ENCODE data around the gene TOPAZ1.
A peak's percentile ranks its signal among the peaks of the same experiment; 100 is the strongest.

TOPAZ1 gene

DNA sequence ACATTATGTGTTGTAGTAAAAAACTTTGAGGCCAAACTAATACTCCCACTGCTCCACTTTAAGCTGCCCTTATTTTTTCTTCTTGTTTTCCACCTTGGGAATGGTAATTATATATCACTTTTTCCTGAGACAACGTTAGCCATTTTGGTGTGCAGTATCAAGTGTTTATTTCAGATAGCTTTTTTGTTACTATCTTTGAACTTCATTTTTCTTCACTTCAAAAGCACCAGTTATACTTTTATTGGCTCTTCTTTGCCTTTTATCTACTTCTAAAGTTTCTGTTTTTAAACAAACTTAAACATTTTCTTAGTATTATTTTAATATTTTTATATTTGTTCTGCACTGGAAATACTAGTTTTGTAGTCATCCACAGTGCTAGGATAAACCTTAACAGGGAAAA, 6.5 kb downstream of the TOPAZ1 start:
- DNase-seq, result no peak

GRCh38 chr3:44252332-44252959, 10.8 kb downstream of the TOPAZ1 start:
- no peak for DNase-seq

DNA sequence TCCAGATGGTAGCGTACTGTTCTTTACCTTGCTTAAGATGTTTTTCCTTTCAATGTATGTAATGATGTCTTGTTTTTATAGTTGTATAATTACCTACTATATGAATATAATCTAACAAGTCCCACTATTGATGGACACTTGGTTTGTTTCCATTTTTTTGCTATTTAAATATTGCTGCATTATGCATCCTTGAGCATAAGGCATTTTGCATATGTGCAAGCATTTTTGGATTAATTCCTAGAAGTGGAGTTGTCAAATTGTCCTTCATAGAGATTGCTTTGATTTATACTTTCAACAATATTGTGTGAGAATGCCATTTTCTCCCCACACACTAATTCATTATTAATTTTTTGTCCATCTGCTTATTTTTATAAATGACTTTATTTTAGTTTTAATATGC, 17.7 kb downstream of the TOPAZ1 start:
- no peak for DNase-seq

GRCh38 chr3:44264146-44264545, 22.5 kb downstream of the TOPAZ1 start:
- DNase-seq, result no peak

GRCh38 chr3:44265815-44266214, 24.1 kb downstream of the TOPAZ1 start:
- DNase-seq, result no peak

GRCh38 chr3:44272191-44272590, 30.5 kb downstream of the TOPAZ1 start:
- no peak for DNase-seq

- DNase-seq, result no peak
These were observed 36.2 kb downstream of the TOPAZ1 start for GRCh38 chr3:44277925-44278324.

DNA sequence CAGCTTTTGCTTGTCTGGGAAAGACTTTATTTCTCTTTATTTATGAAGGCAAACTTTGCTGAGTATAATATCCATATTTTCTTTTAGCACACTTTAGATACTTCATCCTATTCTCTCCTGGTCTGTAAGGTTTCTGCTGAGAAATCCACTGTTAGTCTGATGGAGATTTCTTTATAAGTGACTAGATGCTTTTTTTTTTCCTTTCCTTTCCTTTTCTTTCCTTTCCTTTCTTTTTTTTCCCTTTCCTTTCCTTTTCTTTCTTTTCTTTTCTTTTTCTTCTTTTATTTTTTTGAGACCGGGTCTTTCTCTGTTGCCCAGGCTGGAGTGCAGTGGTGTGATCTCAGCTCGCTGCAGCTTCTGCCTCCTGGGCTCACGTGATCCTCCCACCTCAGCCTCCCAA, 38.4 kb downstream of the TOPAZ1 start:
- no peak for DNase-seq

- DNase-seq, result no peak
These were observed 38.9 kb downstream of the TOPAZ1 start for GRCh38 chr3:44280631-44281030.

DNA sequence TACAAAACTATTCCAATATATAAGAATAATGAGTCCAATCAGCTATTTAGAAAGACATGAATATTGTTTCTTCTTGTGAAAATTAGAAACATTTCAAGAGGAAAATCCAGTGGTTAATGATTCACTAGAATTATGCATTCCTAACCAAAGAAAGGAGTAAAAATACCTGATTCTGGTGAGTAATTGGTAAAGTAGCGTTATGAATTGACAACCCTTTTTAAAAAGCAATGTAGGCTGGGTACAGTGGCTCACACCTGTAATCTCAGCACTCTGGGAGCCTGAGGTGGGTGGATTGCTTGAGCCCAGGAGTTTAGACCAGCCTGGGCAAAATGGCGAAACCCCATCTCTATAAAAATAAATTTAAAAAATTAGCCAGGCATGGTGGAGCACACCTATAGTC, 43.3 kb downstream of the TOPAZ1 start:
- no peak for DNase-seq

GRCh38 chr3:44289882-44290462, 48.3 kb downstream of the TOPAZ1 start:
- DNase-seq, result no peak

- DNase-seq, result no peak
These were observed 50.6 kb downstream of the TOPAZ1 start for GRCh38 chr3:44292276-44292675.

DNA sequence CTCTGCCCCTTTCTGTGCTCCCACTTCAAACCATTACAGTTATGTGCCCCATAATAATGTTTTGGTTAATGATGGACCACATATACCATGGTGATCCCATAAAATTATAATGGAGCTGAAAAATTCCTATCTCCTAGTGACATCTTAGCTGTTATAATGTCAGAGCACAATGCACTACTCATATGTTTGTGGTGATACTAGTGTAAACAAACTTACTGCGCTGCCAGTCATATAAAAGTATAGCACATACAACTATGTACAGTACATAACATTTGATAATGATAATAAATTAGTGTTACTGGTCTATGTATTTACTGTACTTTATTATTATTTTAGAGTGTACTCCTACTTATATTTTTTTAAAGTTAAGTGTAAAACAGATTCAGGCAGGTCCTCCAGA, 51.3 kb downstream of the TOPAZ1 start:
- no peak for DNase-seq

DNA sequence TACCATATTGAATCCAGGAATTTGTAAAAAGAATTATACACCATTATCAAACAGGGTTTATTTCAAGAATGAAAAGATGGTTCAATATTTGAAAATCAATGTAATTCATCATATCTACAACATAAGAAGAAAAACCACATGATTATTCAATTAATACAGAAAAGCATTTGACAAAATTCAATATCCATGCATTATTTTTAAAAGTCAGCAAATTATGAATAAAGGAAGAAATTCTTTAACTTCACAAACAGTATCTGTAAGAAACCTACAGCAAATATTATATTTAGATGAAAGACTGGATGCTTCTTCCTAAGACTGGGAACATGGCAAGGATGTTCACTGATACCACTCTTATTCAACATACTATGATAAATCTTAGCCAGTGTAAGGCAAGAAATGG, 55.6 kb downstream of the TOPAZ1 start:
- no peak for DNase-seq

DNA sequence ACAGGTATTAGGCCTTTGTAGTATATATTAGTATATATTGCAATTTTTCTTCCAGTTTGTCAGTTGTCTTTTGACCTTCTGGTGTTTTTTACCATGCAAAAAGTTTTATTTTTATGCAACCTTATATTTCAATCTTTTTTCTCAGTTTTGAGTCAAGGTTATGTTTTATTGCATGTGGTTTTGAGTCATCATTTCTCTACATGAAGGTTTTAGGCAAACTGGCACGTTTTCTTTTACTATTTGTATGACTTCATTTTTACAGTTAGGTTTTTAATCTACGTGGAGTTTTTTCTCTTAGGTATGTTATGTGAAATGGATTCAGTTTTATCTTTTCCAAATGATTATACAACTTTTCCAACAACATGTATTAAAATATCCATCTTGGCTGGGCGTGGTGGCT, 60.1 kb downstream of the TOPAZ1 start:
- no peak for DNase-seq

DNA sequence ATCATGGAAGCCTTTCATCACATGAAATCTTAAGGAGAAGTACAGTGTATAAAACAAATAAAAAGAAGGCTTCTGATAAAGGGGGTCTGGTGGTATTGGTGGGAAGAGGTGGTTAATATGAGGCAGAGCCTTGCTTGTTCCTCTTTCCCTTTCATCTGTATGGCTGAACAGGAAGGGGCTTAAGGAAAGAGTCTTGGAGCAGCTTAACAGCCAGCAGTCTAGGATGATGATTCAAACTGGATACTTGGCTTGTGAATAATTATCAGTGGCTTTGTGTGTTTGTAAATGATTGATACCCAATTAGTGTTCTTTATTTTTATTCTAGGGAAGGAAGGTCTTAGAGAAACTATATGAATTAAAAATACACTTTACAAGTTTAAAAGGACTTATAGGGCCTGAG, 67.8 kb downstream of the TOPAZ1 start:
- no peak for DNase-seq

GRCh38 chr3:44318891-44319311, 77.2 kb downstream of the TOPAZ1 start:
- DNase-seq, result no peak

- no peak for DNase-seq
These were observed 79.6 kb downstream of the TOPAZ1 start for GRCh38 chr3:44321335-44321734.

DNA sequence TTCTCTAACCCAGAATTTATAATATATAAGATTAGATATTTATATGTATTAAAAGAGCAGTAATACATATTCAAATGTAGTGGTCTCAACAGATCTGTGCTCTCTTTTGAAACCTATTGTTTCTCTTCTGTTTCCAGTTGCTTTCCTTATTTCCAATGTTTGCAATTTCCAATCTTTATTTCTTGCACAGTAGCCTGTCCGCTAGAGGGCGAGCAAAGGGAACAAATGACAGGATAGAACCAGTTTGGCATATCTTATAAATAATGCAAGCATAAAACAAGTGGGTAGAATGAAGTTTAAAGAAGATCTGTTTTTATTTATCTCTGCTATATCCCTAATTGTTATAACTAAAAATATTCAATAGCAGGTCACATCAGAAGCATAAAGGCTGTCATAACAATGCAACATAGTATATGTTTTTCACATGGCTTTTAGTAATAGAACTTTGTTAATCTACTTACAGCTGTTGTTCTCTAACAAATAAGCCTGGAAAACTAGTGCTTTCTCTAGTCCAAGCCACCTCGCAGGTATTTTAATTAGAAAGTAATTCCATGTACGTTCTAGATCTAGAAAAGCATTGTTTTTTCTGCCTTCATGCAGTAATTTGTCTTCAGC, 81.8 kb downstream of the TOPAZ1 start:
- peak; percentile 40 for DNase-seq

GRCh38 chr3:44324584-44324983, 82.9 kb downstream of the TOPAZ1 start:
- no peak for DNase-seq

DNA sequence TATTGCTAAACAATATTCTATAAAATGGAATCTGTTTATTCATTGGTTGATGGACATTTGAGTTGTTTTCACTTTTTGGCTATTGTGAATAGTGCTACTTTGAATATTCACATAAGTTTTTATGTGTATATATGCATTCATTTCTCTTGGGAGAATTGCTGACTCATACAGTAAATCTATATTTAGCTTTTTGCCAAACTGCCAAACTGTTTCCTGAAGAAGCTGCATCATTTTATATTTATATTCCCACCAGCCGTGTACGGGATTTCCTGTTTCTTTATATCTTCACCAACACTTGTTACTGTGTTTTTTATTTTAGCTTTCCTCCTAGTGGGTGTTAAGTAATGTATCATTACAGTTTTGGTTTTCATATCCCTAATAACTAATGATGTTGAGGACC, 84.3 kb downstream of the TOPAZ1 start:
- no peak for DNase-seq

DNA sequence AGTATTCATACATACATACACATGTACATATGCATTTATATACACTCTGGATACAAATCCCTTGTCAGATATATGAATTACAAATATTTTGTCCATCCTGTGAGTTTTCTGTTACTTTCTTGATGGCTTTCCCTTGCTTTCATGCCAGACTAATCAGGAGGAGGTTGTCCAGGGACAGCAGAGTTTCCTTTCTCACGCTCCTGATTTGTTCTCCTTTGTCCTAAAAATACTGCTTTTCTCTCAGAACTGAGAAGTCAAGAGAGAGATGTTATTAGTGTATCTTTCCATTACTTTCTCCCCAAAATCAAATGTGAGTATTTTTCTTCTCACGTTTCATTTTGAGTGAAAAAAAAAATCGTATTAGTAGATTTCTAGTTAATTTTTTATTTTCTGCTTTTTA, 84.8 kb downstream of the TOPAZ1 start:
- no peak for DNase-seq

DNA sequence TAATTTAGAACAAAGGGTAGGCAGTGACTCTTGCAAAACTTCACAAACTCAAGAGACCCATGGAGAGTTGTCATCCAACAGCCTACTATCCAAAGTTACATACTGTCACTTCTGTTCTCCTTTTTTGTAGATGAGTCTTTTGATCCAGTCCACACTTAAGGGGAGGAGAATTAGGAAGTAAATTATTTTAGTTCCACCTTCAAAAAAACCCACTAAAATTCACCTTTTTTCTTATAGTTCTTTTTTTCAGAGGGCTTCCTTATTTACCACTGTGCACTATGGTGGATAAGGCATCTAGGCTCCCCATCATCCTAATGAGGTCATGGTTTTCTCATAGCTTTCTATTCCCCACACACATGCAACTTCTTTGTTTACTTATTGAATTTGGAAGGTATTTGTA, 88.3 kb downstream of the TOPAZ1 start:
- no peak for DNase-seq

DNA sequence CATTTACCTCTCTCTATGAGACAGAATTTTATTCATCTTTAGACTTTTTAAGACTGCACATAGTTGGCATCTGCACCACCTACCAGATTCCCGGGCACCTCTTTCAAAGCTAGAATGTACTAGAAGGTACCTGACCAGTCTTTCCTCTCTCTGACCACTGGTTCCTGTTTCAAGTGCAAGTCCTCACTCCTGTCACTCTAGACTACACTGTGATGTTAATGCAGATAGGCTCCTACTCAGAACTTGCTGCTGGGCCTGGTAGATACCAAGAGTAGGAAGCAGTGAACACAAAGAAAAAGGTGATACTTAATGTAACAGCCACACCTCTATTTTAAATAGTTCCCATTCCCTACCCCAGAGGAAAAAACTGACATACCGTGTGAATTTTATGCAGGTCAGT, 88.8 kb downstream of the TOPAZ1 start:
- no peak for DNase-seq

GRCh38 chr3:44334326-44334725, 92.6 kb downstream of the TOPAZ1 start:
- no peak for DNase-seq

Data from activated naive CD4-positive, alpha-beta T cell treated with Interleukin-2 at 50 U/mL for 16 hours (primary cell).